Muscle of back (tissue), 11 donors: ENCODE results near the gene MUC5B. TPM values are rescaled to one million over a fixed set of nuclear protein-coding genes. Genes with fewer than 3 reads are reported as not detected.
"Not testable (repeated sequence)": the region's sequence is repeated elsewhere in the genome, so short reads cannot be mapped to it uniquely, and the experiment has no call there.

ENCODE experiments used
- DNase-seq, 3 donors: peaks; one replicate each; pipeline versions ENCODE4 v3.0.0 to v3.0.0-alpha.2; 2013
- polyA plus RNA-seq, 10 donors: library from polyadenylated mRNA; unstranded; fragments of 120-200 nt; gene quantifications; one replicate each; pipeline ENCODE4 v1.2.1, GENCODE V29; 2013; ENCODE audit not compliant: insufficient read length in 10 of 10

MUC5B gene
- polyA plus RNA-seq, 10 donors: 0.01 to 0.36 (median 0.03) TPM; not detected in 2

- DNase-seq: no peak
These were observed 21.3 kb upstream of the MUC5B start for GRCh38 chr11:1201395-1202153.

- no peak for DNase-seq
These were observed 20.6 kb upstream of the MUC5B start for GRCh38 chr11:1202154-1202775.

GRCh38 chr11:1202776-1203504 lies 19.9 kb upstream of the MUC5B start:
- DNase-seq: peak; percentile 7 to 75 (median 62)

- no peak for DNase-seq
These were observed 19.2 kb upstream of the MUC5B start for GRCh38 chr11:1203505-1204271.

GRCh38 chr11:1204381-1205101 lies 18.3 kb upstream of the MUC5B start:
- no peak for DNase-seq

GRCh38 chr11:1205121-1205986 lies 17.5 kb upstream of the MUC5B start:
- DNase-seq: no peak

GRCh38 chr11:1205987-1206331 lies 16.9 kb upstream of the MUC5B start:
- DNase-seq: no peak

- no peak for DNase-seq
These were observed 16.2 kb upstream of the MUC5B start for GRCh38 chr11:1206391-1207271.

GRCh38 chr11:1207401-1208143 lies 15.3 kb upstream of the MUC5B start:
- DNase-seq: no peak

- no peak for DNase-seq
These were observed 14.8 kb upstream of the MUC5B start for GRCh38 chr11:1208144-1208393.

- no peak for DNase-seq
These were observed 14.2 kb upstream of the MUC5B start for GRCh38 chr11:1208394-1209261.

- no peak for DNase-seq
These were observed 13.4 kb upstream of the MUC5B start for GRCh38 chr11:1209371-1210057.

- DNase-seq: no peak
These were observed 11.0 kb upstream of the MUC5B start for GRCh38 chr11:1211838-1212237.

GRCh38 chr11:1215826-1216225 lies 7.0 kb upstream of the MUC5B start:
- not testable (repeated sequence) for DNase-seq

- DNase-seq: no peak
These were observed 5.7 kb upstream of the MUC5B start for GRCh38 chr11:1217151-1217550.

- no peak for DNase-seq
These were observed 4.5 kb upstream of the MUC5B start for GRCh38 chr11:1218256-1218787.
